ENCODE data around the gene FBRS. TPM values are rescaled to one million over a fixed set of nuclear protein-coding genes. Genes with fewer than 3 reads are reported as not detected.
"Not testable (repeated sequence)": the region's sequence is repeated elsewhere in the genome, so short reads cannot be mapped to it uniquely, and the experiment has no call there.

FBRS gene
- total and polyA plus RNA-seq, 2 experiments from 2014 or later, result 22.1 to 22.9 TPM

DNA sequence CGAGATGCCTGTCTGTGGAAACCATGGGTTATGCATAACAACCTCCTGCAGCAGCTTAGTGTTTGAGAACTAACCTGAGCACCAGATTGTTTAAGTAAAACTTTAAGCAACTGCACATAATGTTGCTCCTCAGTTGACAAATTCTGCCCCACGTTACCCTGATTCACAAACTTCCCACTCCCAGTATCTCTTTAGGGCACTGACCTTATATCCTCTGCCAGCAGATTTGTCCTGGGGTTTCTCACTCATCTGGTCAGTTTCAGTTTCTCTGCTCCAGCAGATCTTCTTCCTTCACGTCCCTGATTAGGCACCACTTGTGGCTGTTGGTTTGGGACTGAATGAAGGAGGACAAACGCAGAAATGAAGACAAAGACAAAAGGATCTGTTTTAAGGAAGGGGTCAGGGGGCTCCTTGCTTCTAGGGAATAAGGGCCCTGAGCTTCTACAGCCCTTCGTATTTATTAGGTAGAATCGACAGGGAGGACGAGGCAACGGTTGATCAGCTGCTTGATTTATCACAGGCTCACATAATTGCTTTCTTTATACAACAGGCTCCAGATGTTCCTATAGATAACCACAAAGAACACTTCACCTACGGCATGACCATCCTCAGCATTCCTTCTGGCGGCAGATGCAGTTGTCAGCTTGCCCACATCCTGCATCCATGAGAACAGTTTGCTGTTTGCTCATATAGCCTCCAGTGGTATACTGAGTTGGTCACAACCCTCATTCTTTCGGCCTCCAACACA, 34.5 kb upstream of the FBRS start:
- Histone ChIP-seq H3K4me1 (ENCODE audit: insufficient read depth) (no peaks in the 10 kb centered on the region), H2AFZ (no peak overlapping the region)

DNA sequence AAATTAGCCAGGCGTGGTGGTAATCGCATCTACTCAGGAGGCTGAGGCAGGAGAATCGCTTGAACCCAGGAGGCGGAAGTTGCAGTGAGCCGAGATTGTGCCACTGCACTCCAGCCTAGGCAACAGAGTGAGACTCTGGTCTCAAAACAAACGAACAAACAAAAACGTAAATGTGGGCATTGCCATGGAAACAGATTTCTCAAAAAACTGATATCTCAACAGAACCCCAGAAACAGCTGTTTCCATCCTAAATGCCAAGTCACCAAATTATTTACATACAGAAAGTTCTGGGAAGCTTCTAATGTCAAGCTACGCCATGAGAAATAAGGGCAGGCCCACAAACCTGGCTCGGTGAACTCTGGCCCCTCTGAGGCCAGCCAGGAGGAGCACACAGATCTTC, 32.0 kb upstream of the FBRS start:
- WGBS (ENCODE audit: low lambda C conversion rate, missing lambda C conversion rate), result 95% methylated on average over 9 of the region's 9 CpGs
- Histone ChIP-seq H3K79me2 (no peaks in the 10 kb centered on the region), H3K9me3 (ENCODE audit: low read depth) (no peaks in the 10 kb centered on the region), H3K4me1 (ENCODE audit: insufficient read depth) (no peaks in the 10 kb centered on the region), H3K27me3 (no peaks in the 10 kb centered on the region), H3K36me3 (replicated peaks; ENCODE audit: insufficient read depth, low read depth) (no peaks in the 10 kb centered on the region), H2AFZ (no peak overlapping the region), H3K4me3 (no peak overlapping the region), H3K9me2 (replicated peaks; ENCODE audit: insufficient read depth) (no peaks in the 10 kb centered on the region), H3K4me2 (no peak overlapping the region), H4K20me1 (ENCODE audit: insufficient read depth, poor library complexity, severe bottlenecking) (no peaks in the 10 kb centered on the region), H3K27ac (no peak overlapping the region)
- DNase-seq (ENCODE audit: low spot score), result no peak
- TF ChIP-seq EZH2 (IDR thresholded peaks at IDR 0.05; ENCODE audit: borderline replicate concordance) (no peak), EZH2phosphoT487 (IDR thresholded peaks at IDR 0.05; ENCODE audit: low read depth, severe bottlenecking, unreplicated experiment) (no peak)
- TF ChIP-seq, protein P1, sequence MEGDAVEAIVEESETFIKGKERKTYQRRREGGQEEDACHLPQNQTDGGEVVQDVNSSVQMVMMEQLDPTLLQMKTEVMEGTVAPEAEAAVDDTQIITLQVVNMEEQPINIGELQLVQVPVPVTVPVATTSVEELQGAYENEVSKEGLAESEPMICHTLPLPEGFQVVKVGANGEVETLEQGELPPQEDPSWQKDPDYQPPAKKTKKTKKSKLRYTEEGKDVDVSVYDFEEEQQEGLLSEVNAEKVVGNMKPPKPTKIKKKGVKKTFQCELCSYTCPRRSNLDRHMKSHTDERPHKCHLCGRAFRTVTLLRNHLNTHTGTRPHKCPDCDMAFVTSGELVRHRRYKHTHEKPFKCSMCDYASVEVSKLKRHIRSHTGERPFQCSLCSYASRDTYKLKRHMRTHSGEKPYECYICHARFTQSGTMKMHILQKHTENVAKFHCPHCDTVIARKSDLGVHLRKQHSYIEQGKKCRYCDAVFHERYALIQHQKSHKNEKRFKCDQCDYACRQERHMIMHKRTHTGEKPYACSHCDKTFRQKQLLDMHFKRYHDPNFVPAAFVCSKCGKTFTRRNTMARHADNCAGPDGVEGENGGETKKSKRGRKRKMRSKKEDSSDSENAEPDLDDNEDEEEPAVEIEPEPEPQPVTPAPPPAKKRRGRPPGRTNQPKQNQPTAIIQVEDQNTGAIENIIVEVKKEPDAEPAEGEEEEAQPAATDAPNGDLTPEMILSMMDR (IDR thresholded peaks at IDR 0.05; ENCODE audit: poor library complexity), result no peak

More for the DNA sequence above, 34.5 kb upstream of the FBRS start:
- Histone ChIP-seq H3K79me2 (no peaks in the 10 kb centered on the region), H3K36me3 (replicated peaks; ENCODE audit: insufficient read depth, low read depth) (no peaks in the 10 kb centered on the region), H3K9me2 (replicated peaks; ENCODE audit: insufficient read depth) (no peaks in the 10 kb centered on the region), H3K27me3 (no peaks in the 10 kb centered on the region), H3K4me2 (no peak overlapping the region), H3K27ac (no peak overlapping the region), H3K4me3 (no peak overlapping the region), H4K20me1 (ENCODE audit: insufficient read depth, poor library complexity, severe bottlenecking) (no peaks in the 10 kb centered on the region), H3K9me3 (ENCODE audit: low read depth) (no peaks in the 10 kb centered on the region)
- 86% methylated on average over 11 of the region's 11 CpGs for WGBS (ENCODE audit: low lambda C conversion rate, missing lambda C conversion rate)
- DNase-seq (ENCODE audit: low spot score), result no peak
- TF ChIP-seq, protein P1 (IDR thresholded peaks at IDR 0.05; ENCODE audit: poor library complexity), result no peak
- TF ChIP-seq EZH2phosphoT487 (IDR thresholded peaks at IDR 0.05; ENCODE audit: low read depth, severe bottlenecking, unreplicated experiment) (no peak), EZH2 (IDR thresholded peaks at IDR 0.05; ENCODE audit: borderline replicate concordance) (no peak)

DNA sequence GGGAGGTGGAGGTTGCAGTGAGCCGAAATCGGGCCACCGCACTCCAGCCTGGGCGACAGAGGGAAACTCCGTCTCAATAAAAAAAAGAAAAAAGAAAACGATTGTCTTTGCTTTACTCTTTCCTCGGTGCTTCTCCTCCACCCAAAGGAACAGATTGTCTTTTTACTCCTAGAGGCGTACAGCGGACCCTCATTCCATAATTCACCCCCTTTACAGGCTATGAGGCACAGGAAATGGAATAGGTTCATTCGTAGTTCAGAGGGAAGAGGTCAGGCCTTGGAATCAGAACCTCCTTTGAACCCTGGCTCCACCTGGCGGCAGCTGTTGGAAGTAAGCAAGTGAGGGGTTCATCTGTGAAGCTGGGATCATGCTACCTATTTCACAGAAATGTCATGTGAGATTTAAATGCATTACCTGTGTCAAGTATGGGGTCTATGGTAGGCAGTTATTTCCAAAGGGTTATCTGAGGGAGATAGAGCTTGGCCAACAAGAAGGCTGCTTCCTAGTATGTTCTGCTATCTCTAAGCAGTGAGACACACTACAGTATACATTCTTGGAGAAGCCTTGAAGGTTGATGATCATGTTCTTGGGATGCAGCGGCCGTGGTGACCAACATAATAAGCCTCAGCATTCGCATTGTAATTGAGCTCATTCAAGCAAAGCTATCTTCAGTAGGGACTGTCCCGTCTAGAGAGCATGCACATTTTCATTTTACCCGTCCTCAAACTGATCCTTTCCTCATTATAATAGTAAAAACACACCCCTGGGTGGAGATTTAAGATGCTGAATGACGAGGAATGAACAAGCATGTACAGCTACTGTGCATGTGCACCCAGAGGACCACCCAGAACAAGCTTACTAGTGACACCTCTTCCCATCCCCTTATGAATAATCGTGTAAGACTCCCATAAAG, 29.3 kb upstream of the FBRS start:
- TF ChIP-seq, protein P1 (IDR thresholded peaks at IDR 0.05; ENCODE audit: poor library complexity), result peak; percentile 78
- TF ChIP-seq EZH2 (IDR thresholded peaks at IDR 0.05; ENCODE audit: borderline replicate concordance), result no peak
- Histone ChIP-seq H3K27ac (no peak overlapping the region), H3K36me3 (replicated peaks; ENCODE audit: insufficient read depth, low read depth) (no peaks in the 10 kb centered on the region), H3K9me2 (replicated peaks; ENCODE audit: insufficient read depth) (no peaks in the 10 kb centered on the region), H3K79me2 (no peaks in the 10 kb centered on the region), H4K20me1 (ENCODE audit: insufficient read depth, poor library complexity, severe bottlenecking) (no peaks in the 10 kb centered on the region), H3K4me3 (no peak overlapping the region), H3K27me3 (no peaks in the 10 kb centered on the region), H3K4me2 (peak overlapping the region; percentile 59), H3K4me1 (ENCODE audit: insufficient read depth) (no peaks in the 10 kb centered on the region), H3K9me3 (ENCODE audit: low read depth) (no peaks in the 10 kb centered on the region), H2AFZ (peak overlapping the region; percentile 82)
- WGBS (ENCODE audit: low lambda C conversion rate, missing lambda C conversion rate), result 51% methylated on average over 18 of the region's 18 CpGs
- DNase-seq (ENCODE audit: low spot score), result peak; percentile 85

DNA sequence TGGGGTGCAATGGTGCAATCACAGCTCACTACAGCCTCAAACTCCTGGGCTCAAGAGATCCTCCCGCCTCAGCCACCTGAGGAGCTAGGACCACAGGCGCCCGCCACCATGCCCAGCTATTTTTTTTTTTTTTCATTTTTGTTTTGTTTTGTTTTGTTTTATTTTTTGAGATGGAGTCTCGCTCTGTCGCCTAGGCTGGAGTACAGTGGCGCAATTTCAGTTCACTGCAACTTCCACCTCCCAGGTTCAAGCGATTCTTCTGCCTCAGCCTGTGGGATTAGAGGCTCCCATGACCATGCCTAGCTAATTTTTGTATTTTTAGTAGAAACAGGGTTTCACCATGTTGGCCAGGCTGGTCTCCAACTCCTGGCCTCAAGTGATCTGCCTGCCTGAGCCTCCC, 25.8 kb upstream of the FBRS start:
- H3K27ac ChIP-seq; H3K36me3 ChIP-seq (replicated peaks; ENCODE audit: insufficient read depth, low read depth); H2AFZ ChIP-seq; H3K9me2 ChIP-seq (replicated peaks; ENCODE audit: insufficient read depth); DNase-seq (ENCODE audit: low spot score); H3K4me3 ChIP-seq; H3K27me3 ChIP-seq; H3K4me2 ChIP-seq; H3K79me2 ChIP-seq; H3K4me1 ChIP-seq (ENCODE audit: insufficient read depth); H3K9me3 ChIP-seq (ENCODE audit: low read depth); H4K20me1 ChIP-seq (ENCODE audit: insufficient read depth, poor library complexity, severe bottlenecking): not testable (repeated sequence)
- 100% methylated on average over 7 of the region's 7 CpGs for WGBS (ENCODE audit: low lambda C conversion rate, missing lambda C conversion rate)
